Pons (tissue), 1 donor: ENCODE data around the gene NAV2.
"Not testable (repeated sequence)": the region's sequence is repeated elsewhere in the genome, so short reads cannot be mapped to it uniquely, and the experiment has no call there.

ENCODE experiments used
- DNase-seq: peaks from one replicate; pipeline ENCODE4 v3.0.0-alpha.2; 2016; ENCODE audit warnings: low spot score

Gene NAV2

GRCh38 chr11:19996571-19996970 lies 283.9 kb downstream of the NAV2 start:
- no peak for DNase-seq

GRCh38 chr11:20000022-20000350 lies 287.3 kb downstream of the NAV2 start:
- DNase-seq: no peak

DNA sequence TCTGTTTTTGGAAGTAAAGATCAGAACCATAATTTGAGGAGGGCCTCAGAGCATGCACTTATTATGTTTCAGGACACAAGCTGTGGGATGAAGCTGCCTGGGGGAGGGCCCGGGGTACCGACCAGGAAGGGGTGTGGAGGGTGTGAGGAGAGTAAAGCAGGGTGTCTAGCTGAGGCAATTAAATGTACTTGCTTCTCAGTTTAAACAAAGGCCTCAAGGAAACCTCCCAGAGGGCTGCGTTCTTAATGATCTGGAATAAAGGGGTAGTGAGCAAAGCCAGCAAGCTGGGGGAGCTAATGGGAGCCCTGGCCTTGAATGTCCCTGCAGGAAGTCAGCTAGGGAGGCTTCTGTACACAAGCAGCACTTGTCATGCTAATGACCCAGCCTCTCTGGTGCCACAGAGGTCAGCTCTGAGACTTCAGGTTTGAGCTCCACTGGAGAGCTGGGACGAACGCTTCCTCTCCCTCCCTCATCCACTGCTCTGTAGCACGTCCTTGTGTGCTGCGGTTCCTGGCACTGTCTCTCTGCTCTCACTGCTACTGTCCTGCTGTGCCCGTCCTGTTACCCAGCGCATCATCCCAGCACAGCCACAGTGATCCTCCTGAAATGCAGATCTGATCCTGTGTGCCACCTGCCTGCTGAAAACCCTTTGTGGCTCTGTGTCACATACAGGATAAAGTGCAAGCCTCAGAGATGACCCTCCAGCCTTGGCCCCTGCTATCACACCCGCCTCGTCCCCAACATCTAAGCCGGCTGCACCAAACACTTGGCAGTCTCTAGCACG lies 287.9 kb downstream of the NAV2 start:
- DNase-seq: peak; percentile 76

DNA sequence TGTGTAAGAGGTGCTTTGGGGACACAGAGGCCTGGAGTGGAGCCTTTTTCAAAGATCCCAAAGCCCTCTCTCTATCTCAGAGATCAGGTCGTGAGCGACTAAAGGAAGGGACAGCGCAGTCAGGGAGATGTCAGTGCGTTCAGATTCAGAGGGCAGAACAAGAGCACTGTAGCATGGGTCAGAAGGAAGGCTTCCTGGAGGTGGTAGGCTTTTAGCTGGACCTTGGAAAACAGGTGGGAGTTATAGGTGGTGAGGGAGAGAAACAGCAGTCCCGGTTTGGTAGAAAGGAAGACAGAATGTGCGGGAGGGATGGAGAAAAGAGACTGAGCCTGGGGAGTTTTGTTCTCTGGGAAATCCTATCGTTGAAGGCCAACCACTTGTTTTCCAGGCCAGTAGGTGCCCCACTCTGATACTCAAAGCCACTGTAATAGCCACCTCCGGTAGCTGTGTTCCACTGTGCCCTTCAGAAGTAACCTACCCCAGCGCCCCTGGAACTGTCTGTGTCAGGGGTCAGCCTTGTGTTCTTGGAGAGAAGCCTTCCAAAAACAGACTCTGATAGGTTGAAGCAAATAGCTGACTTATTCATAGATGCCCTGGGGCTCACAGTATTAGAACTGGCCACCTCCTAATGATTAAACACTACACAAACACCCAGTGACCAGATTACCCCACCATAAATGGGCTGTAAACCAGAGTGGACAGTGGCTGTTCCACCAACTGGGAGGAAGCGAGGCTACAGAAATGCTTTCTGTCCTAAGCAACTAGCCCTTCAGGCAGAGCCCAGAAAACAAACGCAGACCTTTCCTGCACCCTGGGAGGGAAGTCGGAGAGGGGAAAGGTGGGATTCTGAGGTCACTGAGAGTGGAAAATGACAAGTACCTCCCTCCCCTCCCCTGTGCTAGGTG lies 289.9 kb downstream of the NAV2 start:
- DNase-seq: no peak

DNA sequence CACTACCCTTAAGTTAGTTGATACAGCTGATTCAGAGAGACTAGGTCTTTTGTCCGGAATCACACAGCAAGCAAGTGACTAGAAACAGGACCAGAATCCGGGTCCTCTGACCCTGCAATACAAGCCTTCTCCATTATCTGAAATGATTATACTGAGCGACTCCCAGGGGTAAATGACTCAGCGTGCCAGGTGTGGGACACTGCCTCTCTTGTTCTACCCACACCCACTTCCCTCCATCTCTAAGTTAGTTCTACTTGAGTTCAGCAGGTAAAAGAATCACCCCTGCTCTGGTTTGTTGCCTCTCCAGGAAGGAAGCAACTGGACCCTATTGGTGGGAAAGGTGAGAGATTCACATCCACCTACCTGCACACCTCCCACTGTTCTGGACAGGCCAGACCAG lies 290.7 kb downstream of the NAV2 start:
- DNase-seq: no peak

DNA sequence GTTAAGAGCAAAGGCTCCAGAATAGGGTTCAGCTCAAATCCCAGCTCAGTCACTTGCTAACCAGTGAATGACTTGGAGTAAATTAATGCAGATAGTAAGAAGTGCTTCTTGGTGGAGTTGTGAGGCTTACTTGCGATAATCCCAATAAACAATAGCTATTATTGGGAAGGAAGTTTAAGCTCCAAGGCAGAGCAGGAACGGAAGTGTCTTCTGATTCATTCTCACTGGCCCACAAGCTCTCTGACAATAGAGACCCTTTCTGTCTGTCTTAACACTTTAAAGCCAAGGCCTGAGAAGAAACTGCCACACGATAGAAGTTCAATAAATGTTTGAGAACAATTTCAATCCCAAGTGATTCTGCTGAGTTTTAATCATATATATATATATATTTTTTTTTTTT lies 292.2 kb downstream of the NAV2 start:
- DNase-seq: no peak

- DNase-seq: no peak
These were observed 293.1 kb downstream of the NAV2 start for GRCh38 chr11:20005747-20006146.

GRCh38 chr11:20006618-20007017 lies 294.0 kb downstream of the NAV2 start:
- DNase-seq: not testable (repeated sequence)

DNA sequence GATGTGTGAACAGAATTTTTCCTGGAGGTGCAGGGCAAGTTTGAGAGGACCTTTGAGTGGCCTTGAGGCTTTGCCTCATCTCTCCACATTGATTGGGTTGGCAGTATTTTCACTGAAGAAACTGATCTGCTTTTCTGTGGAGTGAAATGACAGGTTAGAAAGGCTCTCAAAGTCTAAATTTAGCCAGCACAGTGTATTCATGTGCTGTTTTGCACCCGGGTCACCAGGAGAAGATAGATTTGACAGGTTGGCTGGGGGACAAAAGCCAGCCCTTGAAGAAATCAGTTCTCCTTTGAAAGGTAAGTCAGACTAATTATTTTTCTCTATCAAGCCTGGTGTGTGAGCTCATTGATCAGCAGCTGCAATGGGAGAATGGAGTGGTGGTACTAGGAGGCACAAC lies 294.7 kb downstream of the NAV2 start:
- no peak for DNase-seq

- DNase-seq: peak; percentile 51
These were observed 295.7 kb downstream of the NAV2 start for GRCh38 chr11:20008190-20008870.

GRCh38 chr11:20008871-20009644 lies 296.4 kb downstream of the NAV2 start:
- DNase-seq: no peak

- DNase-seq: no peak
These were observed 297.7 kb downstream of the NAV2 start for GRCh38 chr11:20010156-20010850.

GRCh38 chr11:20010851-20011225 lies 298.2 kb downstream of the NAV2 start:
- DNase-seq: no peak

DNA sequence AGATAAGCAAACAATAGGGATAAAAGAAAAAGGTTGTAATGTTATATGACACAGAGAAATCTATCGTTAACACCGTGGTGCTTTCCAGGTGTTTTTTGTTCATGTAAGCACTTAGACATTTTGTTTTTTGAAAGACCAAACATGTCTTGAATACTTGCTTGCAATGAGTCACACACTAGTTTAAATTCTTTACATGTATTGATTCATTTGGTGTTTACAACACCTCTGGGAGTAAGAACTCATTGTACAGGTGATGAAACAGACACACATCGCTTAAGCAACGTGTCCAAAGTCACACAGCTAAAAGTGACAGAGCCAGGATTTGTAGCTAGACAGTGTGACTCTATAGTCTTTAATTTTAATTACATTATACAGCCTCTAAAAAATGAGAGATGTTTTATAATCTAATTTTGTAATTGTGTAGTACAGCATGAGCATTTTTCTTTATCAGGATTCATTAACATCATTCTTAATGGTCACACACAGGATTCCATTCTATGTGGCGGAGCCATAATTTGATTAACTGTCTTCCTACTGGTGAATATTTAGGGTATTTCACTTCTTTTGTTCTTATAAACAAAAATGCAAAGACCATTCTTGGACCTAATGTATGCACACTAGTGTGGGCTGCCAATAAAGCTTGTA lies 298.8 kb downstream of the NAV2 start:
- DNase-seq: no peak

DNA sequence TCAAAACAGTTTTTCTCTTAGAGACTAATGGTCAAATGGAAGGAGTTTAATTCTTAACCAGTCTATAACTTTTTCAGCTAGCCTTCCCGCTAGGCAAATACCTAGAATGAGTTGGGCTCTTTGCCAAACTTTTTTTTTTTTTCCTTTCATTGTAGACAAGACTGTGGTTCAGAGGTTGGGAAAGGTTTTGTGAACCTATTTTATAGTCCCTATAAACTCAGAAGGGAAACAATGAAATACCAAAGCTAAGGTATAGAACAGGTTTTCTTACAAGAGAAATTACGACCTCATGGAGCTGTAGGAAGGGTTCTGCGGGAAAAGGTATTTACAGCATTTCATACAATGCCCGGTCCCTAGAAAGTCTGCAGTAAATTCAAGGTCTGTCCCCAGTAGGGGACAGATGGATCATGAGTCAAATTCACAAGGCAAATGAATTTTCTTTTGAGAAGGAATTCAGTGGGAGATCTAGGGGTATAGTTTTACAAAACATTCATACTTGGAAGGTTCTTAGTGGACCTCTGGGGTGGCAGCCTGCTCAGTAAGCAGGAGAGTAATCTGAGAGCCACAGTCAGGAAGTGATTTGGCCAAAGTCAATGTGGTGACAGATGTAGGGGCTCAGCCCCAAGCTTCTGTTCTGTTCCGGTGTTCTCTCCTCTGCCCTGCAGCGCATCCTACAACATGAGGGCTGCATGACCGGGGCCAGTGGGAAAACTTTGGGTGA lies 300.9 kb downstream of the NAV2 start:
- DNase-seq: no peak

DNA sequence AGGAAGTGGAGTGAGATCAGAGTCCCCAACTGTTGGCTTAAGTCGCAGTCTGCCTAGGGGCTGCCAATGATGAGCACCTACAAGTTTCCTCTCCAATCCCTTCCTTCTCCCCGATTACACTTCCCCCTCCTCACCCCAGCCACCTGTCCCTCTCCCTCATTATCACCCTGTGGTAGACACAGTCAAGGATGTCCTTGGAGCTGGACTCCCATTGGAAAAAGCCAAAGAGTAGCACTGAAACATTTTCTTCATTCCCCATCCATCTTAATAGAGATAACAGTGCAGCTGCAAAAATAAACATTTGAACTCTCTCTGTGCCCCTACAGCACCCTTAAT lies 301.4 kb downstream of the NAV2 start:
- no peak for DNase-seq

DNA sequence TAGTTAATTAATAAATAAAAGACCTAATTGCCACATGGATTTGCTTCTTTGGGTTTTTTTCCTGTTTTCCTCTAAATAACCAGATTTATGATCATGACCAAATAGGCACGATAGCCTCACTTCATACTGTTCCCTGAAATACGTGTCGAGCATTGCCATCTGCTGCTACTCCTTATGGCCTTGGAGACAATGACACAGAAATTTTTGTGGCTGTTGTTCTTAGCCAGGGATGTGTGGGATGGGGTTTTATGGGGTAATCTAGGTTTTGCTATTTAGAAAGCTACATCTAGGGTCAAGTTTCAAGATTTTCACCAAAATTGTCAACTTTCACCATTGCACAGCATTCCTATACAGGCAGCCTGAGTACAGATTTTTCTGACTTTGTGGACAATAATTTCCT lies 302.5 kb downstream of the NAV2 start:
- DNase-seq: no peak

DNA sequence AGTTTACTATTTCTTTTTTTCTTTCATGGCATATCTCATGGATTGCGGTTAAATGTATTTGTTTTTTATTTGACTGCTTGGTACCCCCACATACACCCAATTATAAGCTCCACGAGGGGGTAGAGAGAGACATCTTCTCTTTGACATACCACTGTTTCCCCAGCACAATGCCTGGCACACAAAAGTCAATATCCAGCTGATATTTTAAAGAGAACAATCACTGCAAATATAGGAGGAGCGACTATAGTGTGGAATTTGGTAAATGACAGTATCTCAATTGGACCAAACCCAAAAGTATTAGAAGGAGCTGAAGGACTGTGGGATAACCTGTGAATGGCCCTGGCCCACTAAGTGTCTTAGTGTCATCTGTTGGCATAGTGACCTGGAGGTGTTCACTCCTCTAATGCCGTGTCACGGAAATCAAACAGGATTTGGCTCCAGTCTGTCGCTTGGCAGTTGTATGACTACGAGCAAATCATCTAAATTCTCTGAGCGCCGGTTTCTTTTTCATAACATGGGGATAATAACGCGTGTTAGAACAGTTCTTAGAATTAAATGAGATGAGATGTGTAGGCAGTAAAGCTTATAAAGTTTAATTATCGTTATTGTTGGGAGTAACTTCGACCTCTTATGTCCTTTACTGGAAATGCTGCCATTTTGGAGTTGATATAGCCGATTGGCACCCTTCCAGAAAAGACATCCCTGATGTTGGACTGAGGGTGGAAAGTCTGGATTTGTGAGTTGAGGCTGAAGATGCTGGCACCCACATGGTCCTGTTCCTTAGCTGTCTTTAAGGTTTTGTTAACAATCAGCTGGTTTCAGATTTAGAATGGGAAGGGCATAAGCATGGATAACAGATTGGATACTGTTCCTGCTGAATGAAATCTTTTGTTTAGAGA lies 303.1 kb downstream of the NAV2 start:
- DNase-seq: no peak

GRCh38 chr11:20016526-20016925 lies 303.9 kb downstream of the NAV2 start:
- no peak for DNase-seq
